WI38 (cell line): ENCODE results near the gene SLC38A8.

Experiments
- H3K4me3 ChIP-seq: 2 replicates; pipeline ENCODE4 v1.5.1; 2011; ENCODE audit warnings: low read depth, mild to moderate bottlenecking, control low read depth, low read length
- CTCF ChIP-seq: IDR thresholded peaks from 2 replicates; pipeline ENCODE4 v1.5.1; 2012; ENCODE audit warnings: low read depth, mild to moderate bottlenecking, control low read depth, low read length

The SLC38A8 gene

GRCh38 chr16:84020353-84020752 lies 22.2 kb downstream of the SLC38A8 start:
- no peak for TF ChIP-seq CTCF
- H3K4me3 ChIP-seq: no peak overlapping the region

- no peak for TF ChIP-seq CTCF
- no peak overlapping the region for H3K4me3 ChIP-seq
These were observed 23.9 kb downstream of the SLC38A8 start for GRCh38 chr16:84018710-84019109.

- TF ChIP-seq CTCF: no peak
These were observed 26.1 kb downstream of the SLC38A8 start for GRCh38 chr16:84016477-84016876.

GRCh38 chr16:84015399-84015798 lies 27.2 kb downstream of the SLC38A8 start:
- TF ChIP-seq CTCF: no peak
- no peak overlapping the region for H3K4me3 ChIP-seq

More at GRCh38 chr16:84016477-84016876, 26.1 kb downstream of the SLC38A8 start:
- no peak overlapping the region for H3K4me3 ChIP-seq

- H3K4me3 ChIP-seq: no peak overlapping the region
- TF ChIP-seq CTCF: no peak
These were observed 27.8 kb downstream of the SLC38A8 start for GRCh38 chr16:84014570-84015327.

GRCh38 chr16:84013787-84014569 lies 28.6 kb downstream of the SLC38A8 start:
- no peak for TF ChIP-seq CTCF
- H3K4me3 ChIP-seq: no peak overlapping the region

- no peak overlapping the region for H3K4me3 ChIP-seq
- TF ChIP-seq CTCF: no peak
These were observed 33.3 kb downstream of the SLC38A8 start for GRCh38 chr16:84009282-84009681.
